ENCODE results near the gene MTCH1. TPM values are rescaled to one million over a fixed set of nuclear protein-coding genes. Genes with fewer than 3 reads are reported as not detected.

Gene MTCH1
- total RNA-seq, 2 donors from 2014 or later: 226 to 235 TPM

- Histone ChIP-seq H3K27me3 (ENCODE audit: control insufficient read depth, insufficient read depth, low read length, poor library complexity, severe bottlenecking) (no peaks in the 10 kb centered on the region), H3K4me3 (ENCODE audit: low read length) (peak overlapping the region; percentile 99), H3K9ac (ENCODE audit: extremely low read depth, low read length, poor library complexity, severe bottlenecking) (no peak overlapping the region), H3K36me3 (ENCODE audit: control insufficient read depth, insufficient read depth, low read length) (peaks cover 44% of the 10 kb centered on the region), H3K9me3 (ENCODE audit: control insufficient read depth, low read length) (no peaks in the 10 kb centered on the region), H3K4me1 (ENCODE audit: control insufficient read depth, insufficient read depth, low read length) (peaks cover 3% of the 10 kb centered on the region), H3K27ac (ENCODE audit: low read depth, low read length) (no peak overlapping the region)
- no peak for DNase-seq
- H3K4me1 Mint-ChIP-seq: peaks cover 19% of the 10 kb centered on the region
- peaks cover 17% of the 10 kb centered on the region for H3K36me3 Mint-ChIP-seq (ENCODE audit: low read depth)
- no peak overlapping the region for H3K27ac Mint-ChIP-seq
- no peak for TF ChIP-seq CTCF (conservative IDR thresholded peaks at IDR 0.05)
- no peaks in the 10 kb centered on the region for H3K9me3 Mint-ChIP-seq
- H3K4me3 Mint-ChIP-seq: no peak overlapping the region
- no peaks in the 10 kb centered on the region for H3K27me3 Mint-ChIP-seq (ENCODE audit: insufficient read depth)
- 84 to 92% methylated on average over 3 of the region's 3 CpGs for WGBS, 2 experiments (ENCODE audit: insufficient coverage in 1 of 2, insufficient read length in 1 of 2)
Measured at GRCh38 chr6:36983538-36983937, 2.5 kb downstream of the MTCH1 start.

- no peaks in the 10 kb centered on the region for H3K27me3 ChIP-seq (ENCODE audit: control insufficient read depth, insufficient read depth, low read length, poor library complexity, severe bottlenecking)
- Mint-ChIP-seq H3K9me3 (no peaks in the 10 kb centered on the region), H3K4me1 (peaks cover 10% of the 10 kb centered on the region), H3K36me3 (ENCODE audit: low read depth) (peaks cover 41% of the 10 kb centered on the region), H3K27me3 (ENCODE audit: insufficient read depth) (no peaks in the 10 kb centered on the region), H3K4me3 (no peak overlapping the region), H3K27ac (peak overlapping the region; percentile 83)
- 82 to 87% methylated on average over 7 to 14 of the region's 14 CpGs for WGBS, 2 experiments (ENCODE audit: insufficient coverage in 1 of 2, insufficient read length in 1 of 2)
- H3K36me3 ChIP-seq (ENCODE audit: control insufficient read depth, insufficient read depth, low read length): peaks cover 69% of the 10 kb centered on the region
- H3K9me3 ChIP-seq (ENCODE audit: control insufficient read depth, low read length): no peaks in the 10 kb centered on the region
- no peak overlapping the region for H3K27ac ChIP-seq (ENCODE audit: low read depth, low read length)
- H3K9ac ChIP-seq (ENCODE audit: extremely low read depth, low read length, poor library complexity, severe bottlenecking): no peak overlapping the region
- peaks cover 3% of the 10 kb centered on the region for H3K4me1 ChIP-seq (ENCODE audit: control insufficient read depth, insufficient read depth, low read length)
- TF ChIP-seq CTCF (conservative IDR thresholded peaks at IDR 0.05): peak; percentile 50
- no peak overlapping the region for H3K4me3 ChIP-seq (ENCODE audit: low read length)
- DNase-seq: no peak
Measured at GRCh38 chr6:36980876-36981619, 4.9 kb downstream of the MTCH1 start.

GRCh38 chr6:36980129-36980528 is 5.9 kb downstream of the MTCH1 start:
- peaks cover 46% of the 10 kb centered on the region for H3K36me3 Mint-ChIP-seq (ENCODE audit: low read depth)
- H3K27me3 Mint-ChIP-seq (ENCODE audit: insufficient read depth): no peaks in the 10 kb centered on the region
- H3K4me3 Mint-ChIP-seq: no peak overlapping the region
- no peak overlapping the region for H3K4me3 ChIP-seq (ENCODE audit: low read length)
- no peak overlapping the region for H3K27ac Mint-ChIP-seq
- H3K27me3 ChIP-seq (ENCODE audit: control insufficient read depth, insufficient read depth, low read length, poor library complexity, severe bottlenecking): no peaks in the 10 kb centered on the region
- H3K4me1 ChIP-seq (ENCODE audit: control insufficient read depth, insufficient read depth, low read length): peaks cover 3% of the 10 kb centered on the region
- H3K9me3 ChIP-seq (ENCODE audit: control insufficient read depth, low read length): no peaks in the 10 kb centered on the region
- TF ChIP-seq CTCF (conservative IDR thresholded peaks at IDR 0.05): no peak
- H3K36me3 ChIP-seq (ENCODE audit: control insufficient read depth, insufficient read depth, low read length): peaks cover 78% of the 10 kb centered on the region
- no peak for DNase-seq
- no peaks in the 10 kb centered on the region for H3K9me3 Mint-ChIP-seq
- no peak overlapping the region for H3K27ac ChIP-seq (ENCODE audit: low read depth, low read length)
- H3K4me1 Mint-ChIP-seq: peaks cover 10% of the 10 kb centered on the region
- no peak overlapping the region for H3K9ac ChIP-seq (ENCODE audit: extremely low read depth, low read length, poor library complexity, severe bottlenecking)
- WGBS, 2 experiments (ENCODE audit: insufficient coverage in 1 of 2, insufficient read length in 1 of 2): 93 to 95% methylated on average over 6 of the region's 6 CpGs
